Measurements from ENCODE around the gene QRICH1. TPM values are rescaled to one million over a fixed set of nuclear protein-coding genes. Genes with fewer than 3 reads are reported as not detected.

Gene QRICH1
- total RNA-seq, 5 donors from 2014 or later (not counting 1 experiment from before 2014, with no cell fraction given): 142 to 202 (median 155) TPM

- H3K27ac ChIP-seq (ENCODE audit: low read length): no peak overlapping the region
- DNase-seq: no peak
- Mint-ChIP-seq H3K9me3 (no peaks in the 10 kb centered on the region), H3K27me3 (no peaks in the 10 kb centered on the region), H3K4me1 (peaks cover 8 to 21% (median 16%) of the 10 kb centered on the region in 3 donors), H3K27ac (no peak overlapping the region), H3K36me3 (peaks cover 23% of the 10 kb centered on the region), H3K4me3 (no peak overlapping the region)
- H3K27me3 ChIP-seq (replicated peaks in 1 of 2; ENCODE audit: control insufficient read depth in 2 of 2, extremely low read depth in 1 of 2, insufficient read depth in 2 of 2, low read length in 1 of 2): no peaks in the 10 kb centered on the region
- no peak for ATAC-seq (replicated peaks in 1 of 4)
- no peaks in the 10 kb centered on the region for H3K9me3 ChIP-seq
- ChIA-PET CTCF (no interaction called here), POLR2A (no interaction called here)
- H3K36me3 ChIP-seq (ENCODE audit: control insufficient read depth in 2 of 2, extremely low read depth in 1 of 2, insufficient read depth in 1 of 2, low read length in 1 of 2): peaks cover 11 to 67% of the 10 kb centered on the region in 2 donors
- H3K4me1 ChIP-seq (ENCODE audit: control insufficient read depth in 1 of 2, extremely low read depth in 1 of 2, insufficient read depth in 2 of 2, low read length in 2 of 2): no peaks in the 10 kb centered on the region
- no peak overlapping the region for H3K4me3 ChIP-seq (ENCODE audit: control insufficient read depth in 1 of 2, extremely low read depth in 1 of 2, low read length in 1 of 2)
- 98% methylated on average over 9 of the region's 13 CpGs for WGBS (ENCODE audit: insufficient coverage)
Measured at GRCh38 chr3:49076116-49076515, 17.8 kb downstream of the QRICH1 start.

- H3K36me3 ChIP-seq (ENCODE audit: control insufficient read depth in 2 of 2, extremely low read depth in 1 of 2, insufficient read depth in 1 of 2, low read length in 1 of 2): peaks cover 12 to 62% of the 10 kb centered on the region in 2 donors
- DNase-seq (no peak), ATAC-seq (replicated peaks in 1 of 4) (no peak)
- peaks cover 30% of the 10 kb centered on the region for H3K36me3 Mint-ChIP-seq
- no peaks in the 10 kb centered on the region for H3K27me3 Mint-ChIP-seq
- H3K27ac ChIP-seq (ENCODE audit: low read length): no peak overlapping the region
- peaks cover 1 to 9% (median 2%) of the 10 kb centered on the region in 3 donors for H3K4me1 Mint-ChIP-seq
- no peaks in the 10 kb centered on the region for H3K27me3 ChIP-seq (replicated peaks in 1 of 2; ENCODE audit: control insufficient read depth in 2 of 2, extremely low read depth in 1 of 2, insufficient read depth in 2 of 2, low read length in 1 of 2)
- H3K9me3 Mint-ChIP-seq: no peaks in the 10 kb centered on the region
- no peak overlapping the region for H3K4me3 ChIP-seq (ENCODE audit: control insufficient read depth in 1 of 2, extremely low read depth in 1 of 2, low read length in 1 of 2)
- ChIA-PET POLR2A (no interaction called here), CTCF (no interaction called here)
- H3K27ac Mint-ChIP-seq: no peak overlapping the region
- WGBS (ENCODE audit: insufficient coverage): 100% methylated on average over 7 of the region's 7 CpGs
- no peak overlapping the region for H3K4me3 Mint-ChIP-seq
- no peaks in the 10 kb centered on the region for H3K9me3 ChIP-seq
- no peaks in the 10 kb centered on the region for H3K4me1 ChIP-seq (ENCODE audit: control insufficient read depth in 1 of 2, extremely low read depth in 1 of 2, insufficient read depth in 2 of 2, low read length in 2 of 2)
Measured at GRCh38 chr3:49058011-49058410, 35.9 kb downstream of the QRICH1 start.

- no peaks in the 10 kb centered on the region for H3K9me3 ChIP-seq
- DNase-seq (no peak), ATAC-seq (replicated peaks in 1 of 4) (peak in 1 of 4 experiments; percentile 24)
- Mint-ChIP-seq H3K36me3 (peaks cover 34% of the 10 kb centered on the region), H3K27ac (no peak overlapping the region), H3K4me3 (no peak overlapping the region), H3K9me3 (no peaks in the 10 kb centered on the region), H3K27me3 (no peaks in the 10 kb centered on the region), H3K4me1 (peaks cover 1 to 14% (median 2%) of the 10 kb centered on the region in 3 donors)
- no peak overlapping the region for H3K4me3 ChIP-seq (ENCODE audit: control insufficient read depth in 1 of 2, extremely low read depth in 1 of 2, low read length in 1 of 2)
- H3K27me3 ChIP-seq (replicated peaks in 1 of 2; ENCODE audit: control insufficient read depth in 2 of 2, extremely low read depth in 1 of 2, insufficient read depth in 2 of 2, low read length in 1 of 2): no peaks in the 10 kb centered on the region
- H3K27ac ChIP-seq (ENCODE audit: low read length): no peak overlapping the region
- ChIA-PET POLR2A (no interaction called here), CTCF (no interaction called here)
- no peaks in the 10 kb centered on the region for H3K4me1 ChIP-seq (ENCODE audit: control insufficient read depth in 1 of 2, extremely low read depth in 1 of 2, insufficient read depth in 2 of 2, low read length in 2 of 2)
- peaks cover 11 to 62% of the 10 kb centered on the region in 2 donors for H3K36me3 ChIP-seq (ENCODE audit: control insufficient read depth in 2 of 2, extremely low read depth in 1 of 2, insufficient read depth in 1 of 2, low read length in 1 of 2)
- WGBS (ENCODE audit: insufficient coverage): 96% methylated on average over 9 of the region's 10 CpGs
Measured at GRCh38 chr3:49057268-49057667, 36.6 kb downstream of the QRICH1 start.

GRCh38 chr3:49054344-49054862 is 39.5 kb downstream of the QRICH1 start:
- H3K4me3 Mint-ChIP-seq: no peak overlapping the region
- no peak for ATAC-seq (replicated peaks in 1 of 4)
- ChIA-PET CTCF (no interaction called here), POLR2A (interaction anchor here in 1 of 2 donors (0.6 kb wide), 2 partner anchors 8 to 35 kb away, joined by 3 to 10 read pairs; no protein-coding TSS in a partner anchor)
- Histone ChIP-seq H3K4me1 (ENCODE audit: control insufficient read depth in 1 of 2, extremely low read depth in 1 of 2, insufficient read depth in 2 of 2, low read length in 2 of 2) (no peaks in the 10 kb centered on the region), H3K36me3 (ENCODE audit: control insufficient read depth in 2 of 2, extremely low read depth in 1 of 2, insufficient read depth in 1 of 2, low read length in 1 of 2) (peaks cover 16 to 55% of the 10 kb centered on the region in 2 donors), H3K9me3 (no peaks in the 10 kb centered on the region), H3K27me3 (replicated peaks in 1 of 2; ENCODE audit: control insufficient read depth in 2 of 2, extremely low read depth in 1 of 2, insufficient read depth in 2 of 2, low read length in 1 of 2) (no peaks in the 10 kb centered on the region), H3K4me3 (ENCODE audit: control insufficient read depth in 1 of 2, extremely low read depth in 1 of 2, low read length in 1 of 2) (no peak overlapping the region), H3K27ac (ENCODE audit: low read length) (no peak overlapping the region)
- DNase-seq: no peak
- H3K27ac Mint-ChIP-seq: no peak overlapping the region
- no CpG with 5 or more reads among the region's 2 CpGs for WGBS (ENCODE audit: insufficient coverage)
- H3K27me3 Mint-ChIP-seq: no peaks in the 10 kb centered on the region
- H3K9me3 Mint-ChIP-seq: no peaks in the 10 kb centered on the region
- peaks cover 39% of the 10 kb centered on the region for H3K36me3 Mint-ChIP-seq
- peaks cover 6 to 32% (median 16%) of the 10 kb centered on the region in 3 donors for H3K4me1 Mint-ChIP-seq

- ATAC-seq (replicated peaks in 1 of 4) (no peak), DNase-seq (no peak)
- Histone ChIP-seq H3K4me3 (ENCODE audit: control insufficient read depth in 1 of 2, extremely low read depth in 1 of 2, low read length in 1 of 2) (no peak overlapping the region), H3K4me1 (ENCODE audit: control insufficient read depth in 1 of 2, extremely low read depth in 1 of 2, insufficient read depth in 2 of 2, low read length in 2 of 2) (no peaks in the 10 kb centered on the region), H3K36me3 (ENCODE audit: control insufficient read depth in 2 of 2, extremely low read depth in 1 of 2, insufficient read depth in 1 of 2, low read length in 1 of 2) (peaks cover 16 to 51% of the 10 kb centered on the region in 2 donors), H3K9me3 (no peaks in the 10 kb centered on the region), H3K27me3 (replicated peaks in 1 of 2; ENCODE audit: control insufficient read depth in 2 of 2, extremely low read depth in 1 of 2, insufficient read depth in 2 of 2, low read length in 1 of 2) (no peaks in the 10 kb centered on the region), H3K27ac (ENCODE audit: low read length) (no peak overlapping the region)
- Mint-ChIP-seq H3K4me1 (peaks cover 6 to 32% (median 16%) of the 10 kb centered on the region in 3 donors), H3K27ac (no peak overlapping the region), H3K4me3 (no peak overlapping the region), H3K9me3 (no peaks in the 10 kb centered on the region), H3K27me3 (no peaks in the 10 kb centered on the region), H3K36me3 (peaks cover 39% of the 10 kb centered on the region)
- CTCF ChIA-PET: interaction anchor here in 1 of 2 donors (0.5 to 0.7 kb wide), 2 partner anchors 149 to 288 kb away, joined by 4 to 7 read pairs; no protein-coding TSS in a partner anchor
- POLR2A ChIA-PET: interaction anchor here in 1 of 2 donors (0.5 kb wide), 1 partner anchor 17 kb away, joined by 5 read pairs; no protein-coding TSS in a partner anchor
- 100% methylated on average over 1 of the region's 1 CpG for WGBS (ENCODE audit: insufficient coverage)
Measured at GRCh38 chr3:49053543-49053942, 40.3 kb downstream of the QRICH1 start.

GRCh38 chr3:49035281-49035680 is 58.6 kb downstream of the QRICH1 start:
- ChIA-PET CTCF (no interaction called here), POLR2A (no interaction called here)
- no peak overlapping the region for H3K4me3 Mint-ChIP-seq
- no peaks in the 10 kb centered on the region for H3K27me3 Mint-ChIP-seq
- peaks cover 18 to 70% of the 10 kb centered on the region in 2 donors for H3K36me3 ChIP-seq (ENCODE audit: control insufficient read depth in 2 of 2, extremely low read depth in 1 of 2, insufficient read depth in 1 of 2, low read length in 1 of 2)
- H3K4me1 ChIP-seq (ENCODE audit: control insufficient read depth in 1 of 2, extremely low read depth in 1 of 2, insufficient read depth in 2 of 2, low read length in 2 of 2): no peaks in the 10 kb centered on the region
- no peaks in the 10 kb centered on the region for H3K9me3 ChIP-seq
- no peak overlapping the region for H3K27ac Mint-ChIP-seq
- ATAC-seq (replicated peaks in 1 of 4): no peak
- H3K27ac ChIP-seq (ENCODE audit: low read length): no peak overlapping the region
- H3K4me3 ChIP-seq (ENCODE audit: control insufficient read depth in 1 of 2, extremely low read depth in 1 of 2, low read length in 1 of 2): no peak overlapping the region
- no peaks in the 10 kb centered on the region for H3K9me3 Mint-ChIP-seq
- H3K36me3 Mint-ChIP-seq: peaks cover 30% of the 10 kb centered on the region
- H3K27me3 ChIP-seq (replicated peaks in 1 of 2; ENCODE audit: control insufficient read depth in 2 of 2, extremely low read depth in 1 of 2, insufficient read depth in 2 of 2, low read length in 1 of 2): no peaks in the 10 kb centered on the region
- H3K4me1 Mint-ChIP-seq: no peaks in the 10 kb centered on the region
- WGBS (ENCODE audit: insufficient coverage): 94% methylated on average over 2 of the region's 3 CpGs
- DNase-seq: no peak

Measured in T-cell (primary cell).